Heart right ventricle (tissue), 16 donors: ENCODE measurements around the gene CRYL1. TPM values are rescaled to one million over a fixed set of nuclear protein-coding genes. Genes with fewer than 3 reads are reported as not detected.

Experiments used
- ATAC-seq, 8 donors: fragments of 200-7000 bp; cut with Tn5 transposase; one replicate each; pipeline ENCODE4 v1.9.1; 2020; ENCODE audit warnings: mild to moderate bottlenecking in 8 of 8, moderate library complexity in 8 of 8, moderate number of reproducible peaks in 1 of 8
- DNase-seq, 2 donors: peaks; one replicate each; pipeline ENCODE4 v3.0.0-alpha.2; 2020
- H3K27ac ChIP-seq, 10 donors: fragments of 200-600 bp; sonication (generic) in 2 of 10; one replicate each; pipeline versions ENCODE4 v1.5.0 to v1.8.0; 2020 to 2022; ENCODE audit warnings: mild to moderate bottlenecking in 3 of 10
- H3K27me3 ChIP-seq, 7 donors: fragments of 200-600 bp; one replicate each; pipeline ENCODE4 v1.8.0; 2021 to 2022; ENCODE audit warnings: mild to moderate bottlenecking in 2 of 7
- H3K36me3 ChIP-seq, 9 donors: fragments of 200-600 bp; sonication (generic) in 1 of 9; one replicate each; pipeline versions ENCODE4 v1.5.0 to v1.8.0; 2020 to 2022; ENCODE audit warnings: mild to moderate bottlenecking in 2 of 9
- H3K4me1 ChIP-seq, 9 donors: fragments of 200-600 bp; sonication (generic) in 1 of 9; one replicate each; pipeline versions ENCODE4 v1.5.0 to v1.8.0; 2020 to 2022; ENCODE audit warnings: mild to moderate bottlenecking in 4 of 9
- H3K4me3 ChIP-seq, 10 donors: fragments of 200-600 bp; sonication (generic) in 2 of 10; one replicate each; pipeline versions ENCODE4 v1.5.0 to v1.8.0; 2020 to 2022; ENCODE audit warnings: mild to moderate bottlenecking in 7 of 10, moderate library complexity in 2 of 10
- H3K9me3 ChIP-seq, 11 donors: fragments of 200-600 bp in 10 of 11; sonication (generic) in 2 of 11; one replicate each; pipeline versions ENCODE4 v1.5.0 to v1.8.0; 2013 to 2022; ENCODE audit warnings: mild to moderate bottlenecking in 2 of 11, control low read depth in 1 of 11, moderate library complexity in 1 of 11
- WGBS, 2 donors: extraction: QIAGEN DNeasy Blood & Tissue Kit; methylation state at CpG; one replicate each; pipeline ENCODE4 v1.1.7; 2013; ENCODE audit warnings: inconsistent platforms in 1 of 2; 5-methylcytosine and 5-hydroxymethylcytosine counted together
- intact Hi-C, 10 donors: fragments of 100-400 bp; cut with DNase I; formaldehyde crosslinking; loops; one replicate each; pipeline versions ENCODE4 v1.11.1 to v1.14.2; 2022
- polyA plus RNA-seq, 2 donors: library from polyadenylated mRNA; stranded (reverse); fragments of 200-250 nt; gene quantifications; one replicate each; pipeline ENCODE4 v1.2.3, GENCODE V29; 2013
- total RNA-seq, 10 donors: library from RNA; stranded (reverse); fragmentation: NEBNext Ultra II Directional in 3 of 10; extraction: Animal tissue kit (Norgen Biotek cat#: 25700) in 3 of 10; gene quantifications; one replicate each; pipeline versions ENCODE4 v1.2.1 to v1.2.4, GENCODE V29; 2021 to 2023
- TF ChIP-seq, protein P1 (sequence below), 9 donors: fragments of 200-600 bp; sonication (generic) in 2 of 9; IDR thresholded peaks; one replicate each; pipeline versions ENCODE4 v1.5.0 to v1.8.0; 2021 to 2022; ENCODE audit warnings: antibody characterized with exemption in 9 of 9, mild to moderate bottlenecking in 5 of 9, moderate library complexity in 1 of 9
- donor health status: Arrhythmogenic right ventricular cardiomyopathy.
- donor health status: ischemic (EF 13 %, LVEDD 7.1; RV severe dilation, severe dysfunction).
- donor health status: healthy with polysubstance abuse.
- donor health status: DM: no; HTN: yes; CAD: no.
- donor health status: DM: no; HTN: no; CAD: no.
- donor health status: ischemic (EF 25% LVEDD 6.9; RV normal size, moderate dysfunction).
- donor health status: ischemic (EF 25% LVEDD 5.7; RV mildly dilated, moderate dysfunction).
- donor health status: healthy.
- donor health status: DM: yes; HTN: yes; CAD: no.
- donor health status: Ischemic cardiomyopathy.
- donor health status: ischemic (EF 35%, LVEDD 5.7; RV mildly dilated, moderate dysfunction).
- donor health status: nonischemic (EF 11% LVEDD 7.7; RV severe dilation, severe dysfunction).
- donor health status: DM: yes; HTN: yes; CAD: no.
- donor health status: PGD.
- donor health status: ischemic (EF 29% LVEDD 5.4; RV normal size, mild dysfunction).
- donor health status: nonischemic (EF 23%, LVEDD 6.1; RV moderate dilation, normal function).

The CRYL1 gene
- total and polyA plus RNA-seq, 12 donors, result 10.1 to 27.3 (median 23.2) TPM

DNA sequence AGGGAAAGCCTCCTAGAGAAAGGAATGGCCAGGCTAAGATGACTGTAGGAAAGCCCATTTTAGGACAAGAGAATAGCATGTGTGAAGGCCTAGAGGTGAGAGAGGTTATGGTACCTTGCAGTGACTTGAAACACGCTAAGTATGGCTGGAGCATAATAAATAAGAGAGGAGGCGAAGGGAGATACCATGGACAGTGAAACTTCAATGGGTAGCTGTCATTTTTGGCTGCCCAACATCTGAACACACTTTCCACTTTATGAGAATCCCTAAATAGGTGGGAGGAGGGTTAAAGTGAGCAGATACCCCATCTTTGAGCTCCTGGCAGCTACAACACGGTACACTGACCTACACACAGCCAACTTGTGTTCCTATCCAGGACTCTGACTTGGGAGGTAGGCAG is 33.3 kb upstream of the CRYL1 start:
- ATAC-seq, result no peak
- Histone ChIP-seq H3K27ac (no peak overlapping the region), H3K36me3 (no peaks in the 10 kb centered on the region), H3K9me3 (no peaks in the 10 kb centered on the region), H3K27me3 (no peaks in the 10 kb centered on the region), H3K4me3 (no peak overlapping the region), H3K4me1 (no peaks in the 10 kb centered on the region)
- DNase-seq, result no peak
- 77 to 94% methylated on average over 3 of the region's 3 CpGs for WGBS, 2 donors
- intact Hi-C loops, result no loop called here
- TF ChIP-seq, protein P1, sequence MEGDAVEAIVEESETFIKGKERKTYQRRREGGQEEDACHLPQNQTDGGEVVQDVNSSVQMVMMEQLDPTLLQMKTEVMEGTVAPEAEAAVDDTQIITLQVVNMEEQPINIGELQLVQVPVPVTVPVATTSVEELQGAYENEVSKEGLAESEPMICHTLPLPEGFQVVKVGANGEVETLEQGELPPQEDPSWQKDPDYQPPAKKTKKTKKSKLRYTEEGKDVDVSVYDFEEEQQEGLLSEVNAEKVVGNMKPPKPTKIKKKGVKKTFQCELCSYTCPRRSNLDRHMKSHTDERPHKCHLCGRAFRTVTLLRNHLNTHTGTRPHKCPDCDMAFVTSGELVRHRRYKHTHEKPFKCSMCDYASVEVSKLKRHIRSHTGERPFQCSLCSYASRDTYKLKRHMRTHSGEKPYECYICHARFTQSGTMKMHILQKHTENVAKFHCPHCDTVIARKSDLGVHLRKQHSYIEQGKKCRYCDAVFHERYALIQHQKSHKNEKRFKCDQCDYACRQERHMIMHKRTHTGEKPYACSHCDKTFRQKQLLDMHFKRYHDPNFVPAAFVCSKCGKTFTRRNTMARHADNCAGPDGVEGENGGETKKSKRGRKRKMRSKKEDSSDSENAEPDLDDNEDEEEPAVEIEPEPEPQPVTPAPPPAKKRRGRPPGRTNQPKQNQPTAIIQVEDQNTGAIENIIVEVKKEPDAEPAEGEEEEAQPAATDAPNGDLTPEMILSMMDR (IDR thresholded peaks at IDR 0.05), result no peak

- no peak overlapping the region for H3K27ac ChIP-seq
- TF ChIP-seq, protein P1 (IDR thresholded peaks at IDR 0.05), result no peak
- intact Hi-C loops, result no loop called here
- no peak for DNase-seq
- H3K4me1 ChIP-seq, result no peaks in the 10 kb centered on the region
- no peak overlapping the region for H3K4me3 ChIP-seq
- ATAC-seq, result no peak
- H3K36me3 ChIP-seq, result no peaks in the 10 kb centered on the region
- WGBS, 2 donors, result 73 to 84% methylated on average over 3 of the region's 3 CpGs
- no peaks in the 10 kb centered on the region for H3K27me3 ChIP-seq
- H3K9me3 ChIP-seq, result no peaks in the 10 kb centered on the region
Observed at GRCh38 chr13:20553311-20553710, 27.7 kb upstream of the CRYL1 start.

DNA sequence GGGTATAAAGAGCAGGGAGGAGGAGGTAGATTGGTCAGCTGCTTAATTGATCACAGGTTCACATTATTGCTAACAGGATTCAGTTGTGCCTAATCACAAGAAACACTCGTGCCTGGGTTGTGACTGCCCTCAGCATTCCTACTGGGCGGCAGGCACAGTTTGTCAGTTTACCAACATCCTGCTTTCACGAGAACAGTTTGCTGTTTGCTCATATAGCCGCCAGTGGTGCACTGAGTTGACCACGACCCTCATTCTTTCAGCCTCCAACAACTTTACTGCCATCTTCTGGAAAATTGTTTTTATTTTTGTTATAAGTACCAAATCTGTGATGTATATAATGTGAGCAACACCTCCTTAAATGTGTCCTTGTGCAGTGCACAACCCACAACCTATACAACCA is 25.1 kb upstream of the CRYL1 start:
- no peak for ATAC-seq
- intact Hi-C loops, result no loop called here

DNA sequence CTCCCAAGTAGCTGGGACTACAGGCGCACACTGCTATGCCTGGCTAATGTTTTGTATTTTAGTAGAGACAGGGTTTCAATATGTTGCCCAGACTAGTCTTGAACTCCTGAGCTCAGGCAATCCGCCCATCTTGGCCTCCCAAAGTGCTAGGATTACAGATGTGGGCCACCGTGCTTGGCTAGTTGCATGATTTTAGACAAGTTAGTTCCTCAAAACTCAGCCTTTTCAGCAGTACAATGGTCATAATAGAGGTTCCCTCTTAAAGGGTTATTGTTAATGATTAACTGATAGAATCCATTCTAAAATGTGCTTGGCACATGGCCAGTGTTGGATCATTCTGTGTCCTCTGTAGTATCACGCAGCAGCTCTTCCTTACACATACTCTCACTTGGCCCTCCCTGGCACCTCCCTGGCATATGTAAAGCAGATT is 21.8 kb upstream of the CRYL1 start:
- no peak overlapping the region for H3K4me3 ChIP-seq
- TF ChIP-seq, protein P1 (IDR thresholded peaks at IDR 0.05), result no peak
- H3K36me3 ChIP-seq, result no peaks in the 10 kb centered on the region
- H3K4me1 ChIP-seq, result peaks cover 0 to 19% (median 0%) of the 10 kb centered on the region in 9 donors
- no peak for DNase-seq
- no peaks in the 10 kb centered on the region for H3K9me3 ChIP-seq
- intact Hi-C loops, result no loop called here
- no peak for ATAC-seq
- H3K27me3 ChIP-seq, result no peaks in the 10 kb centered on the region
- H3K27ac ChIP-seq, result no peak overlapping the region
- WGBS, 2 donors, result 87 to 90% methylated on average over 4 of the region's 4 CpGs

More for the DNA sequence above, 25.1 kb upstream of the CRYL1 start:
- H3K27ac ChIP-seq, result no peak overlapping the region
- H3K27me3 ChIP-seq, result no peaks in the 10 kb centered on the region
- no peak overlapping the region for H3K4me3 ChIP-seq
- DNase-seq, result no peak
- TF ChIP-seq, protein P1 (IDR thresholded peaks at IDR 0.05), result no peak
- H3K36me3 ChIP-seq, result no peaks in the 10 kb centered on the region
- peaks cover 0 to 12% (median 0%) of the 10 kb centered on the region in 9 donors for H3K4me1 ChIP-seq
- H3K9me3 ChIP-seq, result no peaks in the 10 kb centered on the region
- WGBS, 2 donors, result 49 to 52% methylated on average over 5 of the region's 5 CpGs
